WTC11 (cell line): ENCODE measurements around the gene BBS9. TPM values are rescaled to one million over a fixed set of nuclear protein-coding genes. Genes with fewer than 3 reads are reported as not detected.

Experiments
- ATAC-seq: fragments of 200-7000 bp; cut with Tn5 transposase; 2 replicates; pipeline ENCODE4 v1.10.0; 2021; ENCODE audit warnings: mild to moderate bottlenecking, moderate library complexity
- CTCF ChIA-PET: fragments of 300-600 bp; sonication (Branson Sonifier 250); formaldehyde crosslinking; loops from one replicate; lab custom pipeline; 2021; ENCODE audit warnings: antibody characterized with exemption; lab: Charles Lee
- POLR2A ChIA-PET: fragments of 350-600 bp; sonication (Branson Sonifier 250); formaldehyde crosslinking; loops from one replicate; lab custom pipeline; 2021; ENCODE audit warnings: antibody characterized with exemption; lab: Charles Lee
- DNase-seq: peaks from one replicate; pipeline ENCODE4 v3.0.0; 2021; ENCODE audit warnings: low spot score
- H3K27ac Mint-ChIP-seq: 2 replicates; pipeline ENCODE4 v1.8.0; 2021; ENCODE audit warnings: mixed read lengths
- H3K27me3 Mint-ChIP-seq: 2 replicates; pipeline ENCODE4 v1.8.0; 2021; ENCODE audit warnings: low read depth, mild to moderate bottlenecking, moderate library complexity, mixed read lengths
- H3K36me3 Mint-ChIP-seq: 2 replicates; pipeline ENCODE4 v1.8.0; 2021; ENCODE audit warnings: mixed read lengths
- H3K4me1 Mint-ChIP-seq: 2 replicates; pipeline ENCODE4 v1.8.0; 2022; ENCODE audit warnings: mixed read lengths
- H3K4me3 Mint-ChIP-seq: 2 replicates; pipeline ENCODE4 v1.8.0; 2021; ENCODE audit warnings: mild to moderate bottlenecking, moderate library complexity, mixed read lengths
- H3K9me3 Mint-ChIP-seq: 2 replicates; pipeline ENCODE4 v1.8.0; 2021; ENCODE audit warnings: mixed read lengths
- GABPB1 ChIP-seq: sonication (generic); formaldehyde crosslinking; IDR thresholded peaks from 2 replicates; pipeline ENCODE4 v1.8.1; 2023; ENCODE audit warnings: mild to moderate bottlenecking, missing genetic modification reagents
- JAZF1 ChIP-seq: fragments of 250-450 bp; sonication (Bioruptor Pico); IDR thresholded peaks from 2 replicates; pipeline ENCODE4 v1.9.0; 2021; ENCODE audit warnings: moderate library complexity, mild to moderate bottlenecking, inconsistent platforms
- NR1H2 ChIP-seq: sonication (generic); formaldehyde crosslinking; IDR thresholded peaks from 2 replicates; pipeline ENCODE4 v1.9.0; 2021; ENCODE audit warnings: mild to moderate bottlenecking, moderate library complexity, missing genetic modification reagents
- STAT6 ChIP-seq: sonication (generic); formaldehyde crosslinking; conservative IDR thresholded peaks from 2 replicates; pipeline ENCODE4 v1.8.1; 2023; ENCODE audit warnings: mild to moderate bottlenecking, low read depth, missing genetic modification reagents, moderate library complexity
- TEAD1 ChIP-seq: sonication (generic); formaldehyde crosslinking; IDR thresholded peaks from 2 replicates; pipeline ENCODE4 v1.8.0; 2022; ENCODE audit warnings: mild to moderate bottlenecking, missing genetic modification reagents
- ZBTB43 ChIP-seq: sonication (generic); formaldehyde crosslinking; IDR thresholded peaks from 2 replicates; pipeline ENCODE4 v1.8.1; 2023; ENCODE audit warnings: mild to moderate bottlenecking, missing genetic modification reagents
- ZNF219 ChIP-seq: sonication (generic); formaldehyde crosslinking; IDR thresholded peaks from 2 replicates; pipeline ENCODE4 v1.8.0; 2023; ENCODE audit warnings: missing genetic modification reagents, mild to moderate bottlenecking, borderline replicate concordance
- ZNF263 ChIP-seq: sonication (generic); formaldehyde crosslinking; IDR thresholded peaks from 2 replicates; pipeline ENCODE4 v1.8.1; 2022; ENCODE audit warnings: low read depth, mild to moderate bottlenecking, moderate library complexity, missing genetic modification reagents
- ZNF512 ChIP-seq: sonication (generic); formaldehyde crosslinking; IDR thresholded peaks from 2 replicates; pipeline ENCODE4 v1.8.1; 2022; ENCODE audit warnings: missing genetic modification reagents, borderline replicate concordance
- ZNF671 ChIP-seq: fragments of 250-450 bp; sonication (Bioruptor Pico); IDR thresholded peaks from 2 replicates; pipeline ENCODE4 v1.8.0; 2021; ENCODE audit warnings: mild to moderate bottlenecking
- total RNA-seq: library from RNA; stranded (reverse); gene quantifications from 3 replicates; pipeline ENCODE4 v1.2.3, GENCODE V29; 2021
- TF ChIP-seq, protein P1 (sequence below): sonication (generic); formaldehyde crosslinking; IDR thresholded peaks from 2 replicates; pipeline ENCODE4 v1.8.1; 2023; ENCODE audit warnings: mild to moderate bottlenecking, missing genetic modification reagents, moderate library complexity
- TF ChIP-seq, protein P2 (sequence below): sonication (generic); formaldehyde crosslinking; IDR thresholded peaks from 2 replicates; pipeline ENCODE4 v1.8.1; 2022; ENCODE audit warnings: low read depth, missing genetic modification reagents, borderline replicate concordance
- TF ChIP-seq, protein P3 (sequence below): sonication (generic); formaldehyde crosslinking; IDR thresholded peaks from 2 replicates; pipeline ENCODE4 v1.8.1; 2022; ENCODE audit warnings: low read depth, mild to moderate bottlenecking, moderate library complexity, missing genetic modification reagents, borderline replicate concordance
- TF ChIP-seq, protein P4 (sequence below): sonication (generic); formaldehyde crosslinking; IDR thresholded peaks from 2 replicates; pipeline ENCODE4 v1.8.1; 2023; ENCODE audit warnings: mild to moderate bottlenecking, missing genetic modification reagents, moderate library complexity
- TF ChIP-seq, protein P5 (sequence below): sonication (generic); formaldehyde crosslinking; IDR thresholded peaks from 2 replicates; pipeline ENCODE4 v1.8.0; 2023; ENCODE audit warnings: missing genetic modification reagents, mild to moderate bottlenecking, borderline replicate concordance

Gene BBS9
- total RNA-seq, 1 experiment from 2014 or later, result 56.6 TPM

- Mint-ChIP-seq H3K27me3 (no peaks in the 10 kb centered on the region), H3K4me3 (no peak overlapping the region), H3K4me1 (peaks cover 4% of the 10 kb centered on the region; the same call in 1 of the 2 replicates), H3K9me3 (peaks cover 16% of the 10 kb centered on the region), H3K36me3 (no peaks in the 10 kb centered on the region; the same call in 1 of the 2 replicates), H3K27ac (no peak overlapping the region)
- POLR2A ChIA-PET, result no interaction called here
- ATAC-seq (no peak), DNase-seq (no peak)
- CTCF ChIA-PET, result no interaction called here
- TF ChIP-seq, protein P1, sequence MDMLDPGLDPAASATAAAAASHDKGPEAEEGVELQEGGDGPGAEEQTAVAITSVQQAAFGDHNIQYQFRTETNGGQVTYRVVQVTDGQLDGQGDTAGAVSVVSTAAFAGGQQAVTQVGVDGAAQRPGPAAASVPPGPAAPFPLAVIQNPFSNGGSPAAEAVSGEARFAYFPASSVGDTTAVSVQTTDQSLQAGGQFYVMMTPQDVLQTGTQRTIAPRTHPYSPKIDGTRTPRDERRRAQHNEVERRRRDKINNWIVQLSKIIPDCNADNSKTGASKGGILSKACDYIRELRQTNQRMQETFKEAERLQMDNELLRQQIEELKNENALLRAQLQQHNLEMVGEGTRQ (CRISPR knock-in tag), result no peak
- TF ChIP-seq, protein P2, sequence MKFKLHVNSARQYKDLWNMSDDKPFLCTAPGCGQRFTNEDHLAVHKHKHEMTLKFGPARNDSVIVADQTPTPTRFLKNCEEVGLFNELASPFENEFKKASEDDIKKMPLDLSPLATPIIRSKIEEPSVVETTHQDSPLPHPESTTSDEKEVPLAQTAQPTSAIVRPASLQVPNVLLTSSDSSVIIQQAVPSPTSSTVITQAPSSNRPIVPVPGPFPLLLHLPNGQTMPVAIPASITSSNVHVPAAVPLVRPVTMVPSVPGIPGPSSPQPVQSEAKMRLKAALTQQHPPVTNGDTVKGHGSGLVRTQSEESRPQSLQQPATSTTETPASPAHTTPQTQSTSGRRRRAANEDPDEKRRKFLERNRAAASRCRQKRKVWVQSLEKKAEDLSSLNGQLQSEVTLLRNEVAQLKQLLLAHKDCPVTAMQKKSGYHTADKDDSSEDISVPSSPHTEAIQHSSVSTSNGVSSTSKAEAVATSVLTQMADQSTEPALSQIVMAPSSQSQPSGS (CRISPR knock-in tag), result no peak
Observed at GRCh38 chr7:33251301-33251700, 121.9 kb downstream of the BBS9 start.

DNA sequence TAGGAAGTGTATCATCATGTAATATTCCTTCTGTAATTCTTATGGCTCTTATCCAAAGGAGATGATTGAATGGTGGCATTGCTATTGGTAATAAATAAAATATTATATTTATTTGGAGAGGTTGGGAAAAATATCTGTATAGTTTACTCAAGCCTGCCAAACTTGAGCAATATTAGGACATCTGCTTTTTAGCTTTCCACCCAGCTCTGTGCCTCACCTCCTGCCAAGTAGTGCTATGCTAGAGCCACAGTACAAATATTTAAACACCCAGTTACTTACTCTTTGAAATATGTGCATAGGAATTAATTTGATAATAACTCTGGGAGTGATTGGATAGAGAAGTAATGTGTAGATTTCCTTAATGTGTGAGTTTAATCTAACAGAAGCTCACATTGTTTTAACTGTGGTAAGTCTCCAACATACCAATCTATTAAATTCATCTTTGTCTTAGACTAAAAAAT is 129.2 kb downstream of the BBS9 start:
- H3K27ac Mint-ChIP-seq, result no peak overlapping the region
- no peak for TF ChIP-seq ZNF263
- TF ChIP-seq TEAD1 (CRISPR knock-in tag), result no peak
- TF ChIP-seq ZNF219 (CRISPR knock-in tag), result no peak
- TF ChIP-seq, protein P3, sequence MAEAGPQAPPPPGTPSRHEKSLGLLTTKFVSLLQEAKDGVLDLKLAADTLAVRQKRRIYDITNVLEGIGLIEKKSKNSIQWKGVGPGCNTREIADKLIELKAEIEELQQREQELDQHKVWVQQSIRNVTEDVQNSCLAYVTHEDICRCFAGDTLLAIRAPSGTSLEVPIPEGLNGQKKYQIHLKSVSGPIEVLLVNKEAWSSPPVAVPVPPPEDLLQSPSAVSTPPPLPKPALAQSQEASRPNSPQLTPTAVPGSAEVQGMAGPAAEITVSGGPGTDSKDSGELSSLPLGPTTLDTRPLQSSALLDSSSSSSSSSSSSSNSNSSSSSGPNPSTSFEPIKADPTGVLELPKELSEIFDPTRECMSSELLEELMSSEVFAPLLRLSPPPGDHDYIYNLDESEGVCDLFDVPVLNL (CRISPR knock-in tag), result no peak
- no peak for TF ChIP-seq ZBTB43 (CRISPR knock-in tag)
- no peak for TF ChIP-seq NR1H2 (CRISPR knock-in tag)
- TF ChIP-seq GABPB1, result no peak
- no peak for TF ChIP-seq ZNF671 (CRISPR knock-in tag)
- TF ChIP-seq, protein P4, sequence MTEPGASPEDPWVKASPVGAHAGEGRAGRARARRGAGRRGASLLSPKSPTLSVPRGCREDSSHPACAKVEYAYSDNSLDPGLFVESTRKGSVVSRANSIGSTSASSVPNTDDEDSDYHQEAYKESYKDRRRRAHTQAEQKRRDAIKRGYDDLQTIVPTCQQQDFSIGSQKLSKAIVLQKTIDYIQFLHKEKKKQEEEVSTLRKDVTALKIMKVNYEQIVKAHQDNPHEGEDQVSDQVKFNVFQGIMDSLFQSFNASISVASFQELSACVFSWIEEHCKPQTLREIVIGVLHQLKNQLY (CRISPR knock-in tag), result no peak
- no peak for TF ChIP-seq ZNF512
- TF ChIP-seq, protein P1 (CRISPR knock-in tag), result no peak
- no peak for TF ChIP-seq STAT6 (CRISPR knock-in tag)
- no peak for TF ChIP-seq JAZF1 (CRISPR knock-in tag)
- TF ChIP-seq, protein P5, sequence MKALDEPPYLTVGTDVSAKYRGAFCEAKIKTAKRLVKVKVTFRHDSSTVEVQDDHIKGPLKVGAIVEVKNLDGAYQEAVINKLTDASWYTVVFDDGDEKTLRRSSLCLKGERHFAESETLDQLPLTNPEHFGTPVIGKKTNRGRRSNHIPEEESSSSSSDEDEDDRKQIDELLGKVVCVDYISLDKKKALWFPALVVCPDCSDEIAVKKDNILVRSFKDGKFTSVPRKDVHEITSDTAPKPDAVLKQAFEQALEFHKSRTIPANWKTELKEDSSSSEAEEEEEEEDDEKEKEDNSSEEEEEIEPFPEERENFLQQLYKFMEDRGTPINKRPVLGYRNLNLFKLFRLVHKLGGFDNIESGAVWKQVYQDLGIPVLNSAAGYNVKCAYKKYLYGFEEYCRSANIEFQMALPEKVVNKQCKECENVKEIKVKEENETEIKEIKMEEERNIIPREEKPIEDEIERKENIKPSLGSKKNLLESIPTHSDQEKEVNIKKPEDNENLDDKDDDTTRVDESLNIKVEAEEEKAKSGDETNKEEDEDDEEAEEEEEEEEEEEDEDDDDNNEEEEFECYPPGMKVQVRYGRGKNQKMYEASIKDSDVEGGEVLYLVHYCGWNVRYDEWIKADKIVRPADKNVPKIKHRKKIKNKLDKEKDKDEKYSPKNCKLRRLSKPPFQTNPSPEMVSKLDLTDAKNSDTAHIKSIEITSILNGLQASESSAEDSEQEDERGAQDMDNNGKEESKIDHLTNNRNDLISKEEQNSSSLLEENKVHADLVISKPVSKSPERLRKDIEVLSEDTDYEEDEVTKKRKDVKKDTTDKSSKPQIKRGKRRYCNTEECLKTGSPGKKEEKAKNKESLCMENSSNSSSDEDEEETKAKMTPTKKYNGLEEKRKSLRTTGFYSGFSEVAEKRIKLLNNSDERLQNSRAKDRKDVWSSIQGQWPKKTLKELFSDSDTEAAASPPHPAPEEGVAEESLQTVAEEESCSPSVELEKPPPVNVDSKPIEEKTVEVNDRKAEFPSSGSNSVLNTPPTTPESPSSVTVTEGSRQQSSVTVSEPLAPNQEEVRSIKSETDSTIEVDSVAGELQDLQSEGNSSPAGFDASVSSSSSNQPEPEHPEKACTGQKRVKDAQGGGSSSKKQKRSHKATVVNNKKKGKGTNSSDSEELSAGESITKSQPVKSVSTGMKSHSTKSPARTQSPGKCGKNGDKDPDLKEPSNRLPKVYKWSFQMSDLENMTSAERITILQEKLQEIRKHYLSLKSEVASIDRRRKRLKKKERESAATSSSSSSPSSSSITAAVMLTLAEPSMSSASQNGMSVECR (CRISPR knock-in tag), result no peak
- ATAC-seq, result no peak
- H3K4me1 Mint-ChIP-seq, result peaks cover 15% of the 10 kb centered on the region
- CTCF ChIA-PET, result no interaction called here
- no peak for DNase-seq
- H3K27me3 Mint-ChIP-seq, result no peaks in the 10 kb centered on the region
- H3K36me3 Mint-ChIP-seq, result no peaks in the 10 kb centered on the region
- H3K9me3 Mint-ChIP-seq, result no peaks in the 10 kb centered on the region
- no peak overlapping the region for H3K4me3 Mint-ChIP-seq
- POLR2A ChIA-PET, result no interaction called here
